Measurements from ENCODE around the gene MMP25. TPM values are rescaled to one million over a fixed set of nuclear protein-coding genes. Genes with fewer than 3 reads are reported as not detected.
A peak's percentile ranks its signal among the peaks of the same experiment; 100 is the strongest.

MMP25 gene
- total RNA-seq, 1 donor from 2014 or later = 0.16 TPM

DNA sequence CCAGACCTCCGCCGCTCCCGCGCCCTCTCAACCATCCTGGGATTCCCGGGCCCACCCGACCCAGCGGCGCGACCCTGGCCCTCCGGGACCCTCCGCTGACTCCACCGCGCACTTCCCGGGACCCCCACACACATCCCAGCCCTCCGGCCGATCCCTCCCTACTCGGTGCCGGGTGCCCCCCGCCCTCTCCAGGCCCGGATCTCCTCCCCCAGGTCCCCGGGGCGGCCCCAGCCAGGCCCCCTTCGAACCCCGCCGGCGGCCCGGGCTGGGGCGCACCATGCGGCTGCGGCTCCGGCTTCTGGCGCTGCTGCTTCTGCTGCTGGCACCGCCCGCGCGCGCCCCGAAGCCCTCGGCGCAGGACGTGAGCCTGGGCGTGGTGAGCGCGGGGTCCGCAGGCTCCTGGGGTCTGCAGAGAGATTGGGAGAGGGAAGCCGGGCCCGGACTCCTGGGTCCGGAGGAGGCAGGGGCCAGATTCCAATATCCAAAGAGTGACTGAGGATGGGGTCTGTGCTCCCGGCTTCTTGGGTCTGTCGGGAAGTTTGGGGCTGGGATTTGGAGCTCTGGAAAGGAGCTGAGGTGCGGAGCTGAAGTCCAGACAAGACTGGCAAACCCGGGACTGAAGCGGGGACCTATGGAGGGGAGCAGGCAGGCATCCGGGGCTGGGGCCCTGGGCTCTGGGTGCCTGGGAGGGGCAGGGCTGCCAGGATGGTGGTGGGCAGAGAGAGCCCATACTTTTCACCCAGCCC lies 453 bp downstream of the MMP25 start:
- no peak overlapping the region for H3K27ac Mint-ChIP-seq
- H3K4me3 Mint-ChIP-seq = peak overlapping the region; percentile 43
- TF ChIP-seq, protein P1, sequence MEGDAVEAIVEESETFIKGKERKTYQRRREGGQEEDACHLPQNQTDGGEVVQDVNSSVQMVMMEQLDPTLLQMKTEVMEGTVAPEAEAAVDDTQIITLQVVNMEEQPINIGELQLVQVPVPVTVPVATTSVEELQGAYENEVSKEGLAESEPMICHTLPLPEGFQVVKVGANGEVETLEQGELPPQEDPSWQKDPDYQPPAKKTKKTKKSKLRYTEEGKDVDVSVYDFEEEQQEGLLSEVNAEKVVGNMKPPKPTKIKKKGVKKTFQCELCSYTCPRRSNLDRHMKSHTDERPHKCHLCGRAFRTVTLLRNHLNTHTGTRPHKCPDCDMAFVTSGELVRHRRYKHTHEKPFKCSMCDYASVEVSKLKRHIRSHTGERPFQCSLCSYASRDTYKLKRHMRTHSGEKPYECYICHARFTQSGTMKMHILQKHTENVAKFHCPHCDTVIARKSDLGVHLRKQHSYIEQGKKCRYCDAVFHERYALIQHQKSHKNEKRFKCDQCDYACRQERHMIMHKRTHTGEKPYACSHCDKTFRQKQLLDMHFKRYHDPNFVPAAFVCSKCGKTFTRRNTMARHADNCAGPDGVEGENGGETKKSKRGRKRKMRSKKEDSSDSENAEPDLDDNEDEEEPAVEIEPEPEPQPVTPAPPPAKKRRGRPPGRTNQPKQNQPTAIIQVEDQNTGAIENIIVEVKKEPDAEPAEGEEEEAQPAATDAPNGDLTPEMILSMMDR (IDR thresholded peaks at IDR 0.05; ENCODE audit: unreplicated experiment) = no peak
- no peaks in the 10 kb centered on the region for H3K36me3 Mint-ChIP-seq
- H3K9me3 Mint-ChIP-seq = no peaks in the 10 kb centered on the region
- H3K4me1 Mint-ChIP-seq = peaks cover 7% of the 10 kb centered on the region
- DNase-seq (ENCODE audit: low spot score in 2 of 2, unreplicated experiment in 2 of 2) = no peak
- peaks cover 93% of the 10 kb centered on the region for H3K27me3 Mint-ChIP-seq (ENCODE audit: low read depth)

DNA sequence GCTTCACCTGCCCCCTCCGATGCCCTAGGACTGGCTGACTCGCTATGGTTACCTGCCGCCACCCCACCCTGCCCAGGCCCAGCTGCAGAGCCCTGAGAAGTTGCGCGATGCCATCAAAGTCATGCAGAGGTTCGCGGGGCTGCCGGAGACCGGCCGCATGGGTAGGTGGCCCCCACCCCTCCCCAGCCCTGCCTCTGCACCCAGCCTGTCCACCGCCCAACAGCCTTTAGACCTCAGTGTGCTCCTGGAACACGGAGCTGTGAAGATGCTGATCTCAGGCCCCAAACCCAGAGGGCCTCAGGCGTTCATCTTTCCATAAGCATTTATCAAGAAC lies 993 bp downstream of the MMP25 start:
- TF ChIP-seq, protein P1 (IDR thresholded peaks at IDR 0.05; ENCODE audit: unreplicated experiment) = no peak
- Mint-ChIP-seq H3K27ac (no peak overlapping the region), H3K9me3 (no peaks in the 10 kb centered on the region), H3K27me3 (ENCODE audit: low read depth) (peaks cover 91% of the 10 kb centered on the region), H3K4me1 (peaks cover 7% of the 10 kb centered on the region), H3K4me3 (peak overlapping the region; percentile 43), H3K36me3 (no peaks in the 10 kb centered on the region)
- no peak for DNase-seq (ENCODE audit: low spot score in 2 of 2, unreplicated experiment in 2 of 2)

DNA sequence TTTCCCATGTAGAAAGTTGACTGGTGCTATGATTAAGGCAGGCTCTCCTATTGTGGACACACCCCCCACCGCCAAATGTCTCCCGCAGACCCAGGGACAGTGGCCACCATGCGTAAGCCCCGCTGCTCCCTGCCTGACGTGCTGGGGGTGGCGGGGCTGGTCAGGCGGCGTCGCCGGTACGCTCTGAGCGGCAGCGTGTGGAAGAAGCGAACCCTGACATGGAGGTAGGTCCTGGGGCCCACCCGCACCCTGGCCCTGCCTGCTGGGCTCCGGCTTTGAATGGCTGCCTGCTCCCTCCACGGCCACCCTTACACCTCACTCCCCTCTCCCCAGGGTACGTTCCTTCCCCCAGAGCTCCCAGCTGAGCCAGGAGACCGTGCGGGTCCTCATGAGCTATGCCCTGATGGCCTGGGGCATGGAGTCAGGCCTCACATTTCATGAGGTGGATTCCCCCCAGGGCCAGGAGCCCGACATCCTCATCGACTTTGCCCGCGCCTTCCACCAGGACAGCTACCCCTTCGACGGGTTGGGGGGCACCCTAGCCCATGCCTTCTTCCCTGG lies 3.6 kb downstream of the MMP25 start:
- H3K9me3 Mint-ChIP-seq = no peaks in the 10 kb centered on the region

DNA sequence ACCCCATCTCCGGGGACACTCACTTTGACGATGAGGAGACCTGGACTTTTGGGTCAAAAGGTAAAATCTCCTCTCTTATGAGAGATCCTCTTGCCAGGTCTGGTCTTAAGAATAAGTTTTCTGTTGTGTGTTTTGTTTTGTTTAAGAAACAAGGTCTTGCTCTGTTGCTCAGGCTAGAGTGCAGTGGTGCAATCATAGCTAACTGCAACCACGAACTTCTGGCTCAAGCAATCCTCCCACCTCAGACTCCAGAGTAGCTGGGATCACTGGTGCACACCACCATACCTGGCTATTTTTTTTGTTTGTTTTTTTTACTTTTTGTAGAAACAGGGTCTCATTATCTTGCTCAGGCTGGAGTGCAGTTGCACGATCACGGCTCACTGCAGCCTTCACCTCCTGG lies 4.1 kb downstream of the MMP25 start:
- H3K36me3 Mint-ChIP-seq = peaks cover 6% of the 10 kb centered on the region
- no peak overlapping the region for H3K27ac Mint-ChIP-seq
- no peak for DNase-seq (ENCODE audit: low spot score in 2 of 2, unreplicated experiment in 2 of 2)
- H3K4me3 Mint-ChIP-seq = no peak overlapping the region
- peaks cover 3% of the 10 kb centered on the region for H3K4me1 Mint-ChIP-seq
- TF ChIP-seq, protein P1 (IDR thresholded peaks at IDR 0.05; ENCODE audit: unreplicated experiment) = no peak
- H3K9me3 Mint-ChIP-seq = no peaks in the 10 kb centered on the region
- peaks cover 60% of the 10 kb centered on the region for H3K27me3 Mint-ChIP-seq (ENCODE audit: low read depth)

More for the DNA sequence above, 3.6 kb downstream of the MMP25 start:
- TF ChIP-seq, protein P1 (IDR thresholded peaks at IDR 0.05; ENCODE audit: unreplicated experiment) = no peak
- no peak for DNase-seq (ENCODE audit: low spot score in 2 of 2, unreplicated experiment in 2 of 2)
- no peak overlapping the region for H3K4me3 Mint-ChIP-seq
- H3K36me3 Mint-ChIP-seq = peaks cover 6% of the 10 kb centered on the region
- no peak overlapping the region for H3K27ac Mint-ChIP-seq
- H3K4me1 Mint-ChIP-seq = peaks cover 6% of the 10 kb centered on the region
- H3K27me3 Mint-ChIP-seq (ENCODE audit: low read depth) = peaks cover 65% of the 10 kb centered on the region

DNA sequence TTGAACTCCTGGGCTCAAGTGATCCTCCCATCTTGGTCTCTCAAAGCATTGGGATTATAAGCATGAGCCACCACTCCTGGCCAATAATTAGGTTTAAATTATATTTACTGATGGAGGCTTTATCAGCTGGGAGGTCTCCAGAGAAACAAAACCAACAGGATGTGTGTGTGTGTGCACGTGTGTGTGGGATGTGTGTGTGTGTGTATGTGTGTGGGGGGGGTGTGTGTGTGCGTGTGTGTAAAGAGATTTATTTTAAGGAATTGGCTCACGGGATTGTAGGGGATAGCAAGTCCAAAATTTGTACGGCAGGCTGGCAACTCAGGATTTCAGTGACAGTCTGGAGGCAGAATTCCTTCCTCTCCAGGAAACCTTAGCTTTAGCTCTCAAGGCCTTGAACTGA lies 4.6 kb downstream of the MMP25 start:
- no peak for DNase-seq (ENCODE audit: low spot score in 2 of 2, unreplicated experiment in 2 of 2)
- no peak overlapping the region for H3K27ac Mint-ChIP-seq
- H3K4me3 Mint-ChIP-seq = no peak overlapping the region
- TF ChIP-seq, protein P1 (IDR thresholded peaks at IDR 0.05; ENCODE audit: unreplicated experiment) = no peak
- H3K4me1 Mint-ChIP-seq = peaks cover 3% of the 10 kb centered on the region
- H3K9me3 Mint-ChIP-seq = no peaks in the 10 kb centered on the region
- H3K27me3 Mint-ChIP-seq (ENCODE audit: low read depth) = peaks cover 54% of the 10 kb centered on the region
- peaks cover 6% of the 10 kb centered on the region for H3K36me3 Mint-ChIP-seq
